HFF-Myc (cell line): ENCODE measurements around the gene ALKBH3.

ENCODE experiments used
- DNase-seq: peaks from one replicate; pipeline ENCODE4 v3.0.0-alpha.2; 2011; ENCODE audit warnings: low read depth; ENCODE audit errors: extremely low read depth
- H3K4me3 ChIP-seq: replicated peaks from 2 replicates; pipeline ENCODE4 v1.5.1; 2011; ENCODE audit warnings: low read depth, mild to moderate bottlenecking, control low read depth, low read length
- CTCF ChIP-seq: IDR thresholded peaks from 2 replicates; pipeline ENCODE4 v1.5.1; 2012; ENCODE audit warnings: mild to moderate bottlenecking, low read depth, low read length, control low read depth; ENCODE audit errors: missing control alignments

The ALKBH3 gene

GRCh38 chr11:43951231-43951630, 70.6 kb downstream of the ALKBH3 start:
- no peak for DNase-seq
- no peak overlapping the region for H3K4me3 ChIP-seq
- no peak for TF ChIP-seq CTCF

- TF ChIP-seq CTCF, result no peak
- no peak for DNase-seq
- H3K4me3 ChIP-seq, result no peak overlapping the region
Measured at GRCh38 chr11:43952020-43952400, 71.4 kb downstream of the ALKBH3 start.

GRCh38 chr11:43952401-43953342, 72.0 kb downstream of the ALKBH3 start:
- DNase-seq, result no peak
- no peak for TF ChIP-seq CTCF
- no peak overlapping the region for H3K4me3 ChIP-seq

GRCh38 chr11:43953521-43953920, 72.9 kb downstream of the ALKBH3 start:
- no peak overlapping the region for H3K4me3 ChIP-seq
- DNase-seq, result no peak
- TF ChIP-seq CTCF, result no peak

GRCh38 chr11:43954241-43954640, 73.6 kb downstream of the ALKBH3 start:
- DNase-seq, result no peak
- no peak overlapping the region for H3K4me3 ChIP-seq
- TF ChIP-seq CTCF, result no peak

- TF ChIP-seq CTCF, result no peak
- H3K4me3 ChIP-seq, result no peak overlapping the region
- no peak for DNase-seq
Measured at GRCh38 chr11:43955381-43956118, 74.9 kb downstream of the ALKBH3 start.
